Astrocyte of the cerebellum (primary cell): ENCODE results near the gene ADGRB2.

Experiments
- DNase-seq: peaks from one replicate; pipeline ENCODE4 v3.0.0-alpha.2; 2011; ENCODE audit warnings: low read depth
- H3K4me3 ChIP-seq: 2 replicates; pipeline ENCODE4 v1.5.1; 2011; ENCODE audit warnings: mild to moderate bottlenecking, low read depth, low read length, moderate library complexity
- in situ Hi-C: cut with HindIII; loops from 2 replicates; pipeline ENCODE4 v1.10.0; 2017; ENCODE audit warnings: low sequenced_read_pairs
- TF ChIP-seq, protein P1 (sequence below): IDR thresholded peaks from 2 replicates; pipeline ENCODE4 v1.5.1; 2012; ENCODE audit warnings: low read length, low read depth, moderate library complexity, mild to moderate bottlenecking; ENCODE audit errors: missing control alignments

ADGRB2 gene

DNA sequence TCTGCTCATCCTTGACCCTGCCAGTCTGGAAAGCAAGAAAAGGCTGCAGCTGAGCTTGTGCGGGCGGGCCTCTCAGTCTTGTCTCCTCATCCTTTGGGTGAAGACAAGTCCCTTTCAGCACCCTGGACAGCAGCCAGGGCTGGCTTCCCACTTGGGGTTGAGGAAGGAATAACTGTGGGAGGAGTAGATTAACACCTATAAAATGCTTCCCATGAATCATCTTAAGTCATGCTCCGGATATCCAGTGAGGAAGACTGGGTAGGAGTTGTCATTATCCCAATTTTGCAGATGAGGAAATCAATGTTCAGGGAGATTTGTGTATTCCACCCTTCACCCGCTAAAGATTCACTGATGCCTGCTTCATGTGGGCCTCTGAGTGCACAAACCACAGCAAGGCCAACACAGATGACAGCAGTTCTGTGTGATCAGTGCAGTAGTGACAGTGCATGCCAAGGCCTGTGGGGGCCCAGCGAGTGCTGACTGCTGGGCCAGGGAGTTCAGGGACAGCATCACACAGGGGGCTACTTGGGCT, 40.2 kb downstream of the ADGRB2 start:
- DNase-seq = peak; percentile 57

DNA sequence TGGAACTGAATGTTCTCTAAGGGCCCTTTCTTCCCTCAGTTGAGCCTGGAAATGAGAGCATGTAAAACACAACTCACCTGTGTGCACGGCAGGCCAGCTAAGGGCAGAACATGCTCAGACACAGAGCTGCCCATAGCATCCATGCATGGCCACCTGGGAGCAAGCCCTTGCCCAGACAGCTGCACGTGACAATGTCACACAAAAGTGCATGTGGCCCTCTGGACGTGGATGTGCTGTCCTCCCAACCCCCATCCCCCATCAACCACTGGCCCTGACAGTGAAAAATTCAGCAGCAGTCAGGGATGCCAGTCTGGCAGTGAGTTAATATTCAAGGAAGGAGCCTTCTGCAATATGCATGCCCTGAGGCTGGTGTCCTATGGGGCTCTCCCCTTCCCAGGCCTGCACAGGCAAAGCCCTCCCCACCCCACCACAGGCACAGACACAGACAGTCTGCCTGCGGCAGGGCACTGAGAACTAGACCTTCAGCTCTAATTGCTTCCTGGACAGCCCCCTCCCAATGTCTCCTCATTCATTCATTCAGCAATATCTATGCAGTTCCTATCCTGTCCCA, 45.7 kb downstream of the ADGRB2 start:
- no peak overlapping the region for H3K4me3 ChIP-seq
- TF ChIP-seq, protein P1, sequence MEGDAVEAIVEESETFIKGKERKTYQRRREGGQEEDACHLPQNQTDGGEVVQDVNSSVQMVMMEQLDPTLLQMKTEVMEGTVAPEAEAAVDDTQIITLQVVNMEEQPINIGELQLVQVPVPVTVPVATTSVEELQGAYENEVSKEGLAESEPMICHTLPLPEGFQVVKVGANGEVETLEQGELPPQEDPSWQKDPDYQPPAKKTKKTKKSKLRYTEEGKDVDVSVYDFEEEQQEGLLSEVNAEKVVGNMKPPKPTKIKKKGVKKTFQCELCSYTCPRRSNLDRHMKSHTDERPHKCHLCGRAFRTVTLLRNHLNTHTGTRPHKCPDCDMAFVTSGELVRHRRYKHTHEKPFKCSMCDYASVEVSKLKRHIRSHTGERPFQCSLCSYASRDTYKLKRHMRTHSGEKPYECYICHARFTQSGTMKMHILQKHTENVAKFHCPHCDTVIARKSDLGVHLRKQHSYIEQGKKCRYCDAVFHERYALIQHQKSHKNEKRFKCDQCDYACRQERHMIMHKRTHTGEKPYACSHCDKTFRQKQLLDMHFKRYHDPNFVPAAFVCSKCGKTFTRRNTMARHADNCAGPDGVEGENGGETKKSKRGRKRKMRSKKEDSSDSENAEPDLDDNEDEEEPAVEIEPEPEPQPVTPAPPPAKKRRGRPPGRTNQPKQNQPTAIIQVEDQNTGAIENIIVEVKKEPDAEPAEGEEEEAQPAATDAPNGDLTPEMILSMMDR = no peak
- DNase-seq = no peak
- in situ Hi-C loops = loop anchor here (5.0 to 10.0 kb wide), 2 partner anchors 66 to 84 kb away; no protein-coding TSS in a partner anchor

More for the DNA sequence above, 40.2 kb downstream of the ADGRB2 start:
- TF ChIP-seq, protein P1 = no peak
- H3K4me3 ChIP-seq = no peak overlapping the region
- in situ Hi-C loops = no loop called here

DNA sequence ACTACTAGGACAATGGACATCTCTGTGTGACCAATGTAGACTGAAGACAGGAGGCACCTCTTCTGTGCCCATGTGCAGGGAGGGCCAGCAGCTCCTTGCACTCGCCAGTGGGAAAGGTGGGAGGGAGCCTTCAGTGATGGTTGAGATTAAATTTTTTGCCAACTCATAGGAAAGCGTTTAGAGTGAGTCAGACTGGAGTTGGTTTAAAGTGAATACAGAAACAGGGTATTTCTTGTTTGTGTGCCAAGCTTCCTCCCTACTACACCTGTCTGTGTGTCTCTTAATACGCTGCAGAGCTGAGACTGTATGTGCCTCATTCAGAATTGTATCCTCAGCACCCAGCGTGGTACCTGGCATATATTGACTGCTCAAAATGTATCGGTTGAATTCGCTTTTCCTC, 46.8 kb downstream of the ADGRB2 start:
- DNase-seq = no peak
- TF ChIP-seq, protein P1 = no peak
- in situ Hi-C loops = loop anchor here (5.0 to 10.0 kb wide), 2 partner anchors 65 to 83 kb away; no protein-coding TSS in a partner anchor
- no peak overlapping the region for H3K4me3 ChIP-seq

DNA sequence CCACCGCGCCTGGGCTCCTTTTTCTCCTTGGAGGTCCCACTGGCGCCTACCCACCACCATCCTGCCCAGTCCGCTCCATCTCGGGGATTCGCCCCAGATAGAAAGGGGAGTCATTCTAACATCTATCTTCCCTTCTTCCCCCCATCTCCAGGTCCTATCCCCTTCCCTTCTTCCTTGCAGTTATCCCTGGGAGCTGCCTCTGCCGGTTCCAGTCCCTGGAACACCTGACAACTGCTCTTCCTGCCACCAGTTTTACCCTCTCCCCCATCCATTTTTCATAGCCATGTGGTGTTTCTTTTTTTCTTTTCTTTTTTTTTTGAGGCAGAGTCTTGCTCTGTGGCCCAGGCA, 48.3 kb downstream of the ADGRB2 start:
- H3K4me3 ChIP-seq = no peak overlapping the region
- DNase-seq = no peak
- in situ Hi-C loops = loop anchor here (5.0 to 10.0 kb wide), 2 partner anchors 64 to 81 kb away; no protein-coding TSS in a partner anchor
- TF ChIP-seq, protein P1 = no peak

DNA sequence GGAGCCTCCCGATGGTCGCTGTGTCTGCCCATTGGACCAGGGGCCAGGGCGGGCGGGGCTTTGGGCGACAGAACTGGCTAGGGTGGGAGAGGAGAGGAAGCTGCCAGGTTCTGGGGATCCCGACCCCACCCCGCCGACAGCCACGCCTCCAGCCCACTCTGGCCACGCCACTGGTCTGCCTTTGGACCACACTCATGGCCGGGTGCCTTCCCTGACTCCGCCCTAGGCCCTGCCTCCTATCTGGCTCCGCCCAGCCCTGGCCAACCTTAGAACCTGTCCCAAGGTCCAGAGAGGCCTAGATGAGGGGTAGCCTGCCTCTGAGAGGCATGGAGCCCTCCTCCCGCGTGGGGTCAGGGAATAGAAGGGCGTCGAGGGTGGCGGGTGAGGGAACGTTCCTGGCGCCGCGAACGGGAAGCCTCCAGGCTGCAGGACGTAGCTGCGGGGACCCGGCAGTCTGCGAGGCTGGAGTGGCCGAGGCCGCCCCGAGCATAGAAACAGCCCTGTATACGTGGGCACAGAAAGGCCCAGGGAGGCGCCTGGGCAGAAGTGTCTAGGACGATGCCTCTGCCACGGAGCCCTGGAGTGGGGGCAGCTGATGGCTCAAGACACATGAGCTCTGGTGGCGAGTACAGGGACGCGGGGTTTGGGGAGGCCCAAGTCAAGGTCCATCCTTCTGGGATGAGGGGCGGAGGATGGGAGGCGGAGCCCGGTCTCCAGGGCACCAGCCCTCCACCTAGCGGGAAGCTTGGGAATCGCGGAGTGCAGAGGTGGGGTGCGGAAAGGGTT, 48.9 kb downstream of the ADGRB2 start:
- in situ Hi-C loops = loop anchor here (5.0 to 10.0 kb wide), 2 partner anchors 63 to 80 kb away; no protein-coding TSS in a partner anchor
- peak overlapping the region; percentile 6 for H3K4me3 ChIP-seq
- TF ChIP-seq, protein P1 = peak; percentile 95
- peak; percentile 62 for DNase-seq

DNA sequence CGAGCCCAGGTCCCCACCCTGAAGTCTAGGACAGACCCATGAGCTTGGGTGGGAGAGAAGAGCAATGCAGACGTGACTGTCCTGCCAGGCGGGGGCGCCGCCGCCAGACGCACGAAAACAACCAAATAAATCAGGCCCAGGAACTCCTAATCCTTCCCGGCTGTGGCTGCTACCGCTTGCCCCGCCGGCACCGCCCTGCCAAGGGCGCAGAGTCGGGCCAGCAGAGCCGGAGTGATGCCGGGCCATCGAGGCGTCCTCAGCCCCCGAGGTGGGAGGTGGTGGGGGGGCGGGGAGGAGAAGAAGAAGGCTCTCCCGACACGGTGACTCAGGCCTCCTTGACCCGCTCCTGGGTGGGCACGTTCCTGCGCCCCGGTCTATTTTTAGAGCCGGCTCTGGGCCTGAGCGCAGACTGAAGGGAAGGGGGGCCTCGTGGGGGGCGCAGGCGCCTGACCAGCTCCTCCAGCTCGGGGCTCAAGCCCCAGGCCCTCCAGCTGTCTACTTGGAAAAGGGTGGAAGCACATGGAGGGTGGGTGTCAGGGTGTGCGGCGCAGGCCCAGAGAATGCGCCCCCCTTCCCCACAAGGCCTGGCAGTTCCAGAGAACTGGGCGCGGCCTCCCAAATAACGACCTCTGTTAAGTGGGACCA, 49.6 kb downstream of the ADGRB2 start:
- H3K4me3 ChIP-seq = no peak overlapping the region
- TF ChIP-seq, protein P1 = peak; percentile 55
- DNase-seq = no peak
- in situ Hi-C loops = loop anchor here (5.0 to 10.0 kb wide), 3 partner anchors 42 to 80 kb away; no protein-coding TSS in a partner anchor
